GM23338 (cell line): ENCODE data around the gene ZFX. TPM values are rescaled to one million over a fixed set of nuclear protein-coding genes. Genes with fewer than 3 reads are reported as not detected.

Experiments
- ATAC-seq: fragments of 200-7000 bp; cut with Tn5 transposase; 3 replicates; pipeline ENCODE4 v1.9.1; 2020
- DNase-seq: peaks from one replicate; pipeline ENCODE4 v3.0.0-alpha.2; 2015; ENCODE audit warnings: low spot score
- H2AFZ ChIP-seq: fragments of 200-600 bp; sonication (generic); 2 replicates; pipeline ENCODE4 v1.8.0; 2016; ENCODE audit warnings: antibody characterized with exemption, mild to moderate bottlenecking, moderate library complexity
- H3F3A ChIP-seq: fragments of 200-600 bp; sonication (generic); replicated peaks from 2 replicates; pipeline ENCODE4 v1.8.0; 2017; ENCODE audit warnings: antibody characterized with exemption, mixed run types, low read depth
- H3K27ac ChIP-seq: fragments of 200-600 bp; sonication (generic); 2 replicates; pipeline ENCODE4 v1.6.1; 2016; ENCODE audit warnings: low read depth
- H3K27me3 ChIP-seq: fragments of 200-600 bp; sonication (generic); 2 replicates; pipeline ENCODE4 v1.8.0; 2016; ENCODE audit warnings: mild to moderate bottlenecking, mixed run types, moderate library complexity; ENCODE audit not compliant: insufficient read depth
- H3K36me3 ChIP-seq: fragments of 200-600 bp; sonication (generic); 2 replicates; pipeline ENCODE4 v1.8.0; 2016; ENCODE audit warnings: mild to moderate bottlenecking; ENCODE audit not compliant: insufficient read depth
- H3K4me1 ChIP-seq: fragments of 200-600 bp; sonication (generic); 2 replicates; pipeline ENCODE4 v1.8.0; 2016; ENCODE audit warnings: mild to moderate bottlenecking, moderate library complexity; ENCODE audit not compliant: insufficient read depth
- H3K4me2 ChIP-seq: fragments of 200-600 bp; sonication (generic); 2 replicates; pipeline ENCODE4 v1.7.1; 2017; ENCODE audit warnings: mixed run types
- H3K4me3 ChIP-seq: fragments of 200-600 bp; sonication (generic); 2 replicates; pipeline ENCODE4 v1.6.1; 2016; ENCODE audit warnings: mixed run types
- H3K79me2 ChIP-seq: fragments of 200-600 bp; sonication (generic); replicated peaks from 2 replicates; pipeline ENCODE4 v1.8.0; 2017; ENCODE audit warnings: mild to moderate bottlenecking; ENCODE audit not compliant: insufficient read depth
- H3K9me2 ChIP-seq: fragments of 200-600 bp; sonication (generic); 2 replicates; pipeline ENCODE4 v1.8.0; 2017; ENCODE audit not compliant: insufficient read depth
- H4K20me1 ChIP-seq: fragments of 200-600 bp; sonication (generic); replicated peaks from 2 replicates; pipeline ENCODE4 v1.8.0; 2017; ENCODE audit warnings: mild to moderate bottlenecking; ENCODE audit not compliant: insufficient read depth
- H3K27ac Mint-ChIP-seq: 2 replicates; pipeline ENCODE4 v1.8.0; 2020; ENCODE audit warnings: inconsistent platforms, mild to moderate bottlenecking, moderate library complexity, mixed read lengths
- H3K27me3 Mint-ChIP-seq: 3 replicates; pipeline ENCODE4 v1.8.0; 2022; ENCODE audit warnings: low read depth, mild to moderate bottlenecking, moderate library complexity, mixed read lengths, inconsistent platforms; ENCODE audit not compliant: insufficient read depth, poor library complexity
- H3K36me3 Mint-ChIP-seq: 3 replicates; pipeline ENCODE4 v1.8.0; 2021; ENCODE audit warnings: low read depth, mild to moderate bottlenecking, inconsistent platforms, moderate library complexity, mixed read lengths
- H3K4me1 Mint-ChIP-seq: 3 replicates; pipeline ENCODE4 v1.8.0; 2020; ENCODE audit warnings: mild to moderate bottlenecking, inconsistent platforms, mixed read lengths
- H3K4me3 Mint-ChIP-seq: 3 replicates; pipeline ENCODE4 v1.8.0; 2021; ENCODE audit warnings: moderate library complexity, mild to moderate bottlenecking, inconsistent platforms, mixed read lengths
- H3K9me3 Mint-ChIP-seq: 3 replicates; pipeline ENCODE4 v1.8.0; 2020; ENCODE audit warnings: moderate library complexity, mild to moderate bottlenecking, inconsistent platforms, mixed read lengths
- CREB1 ChIP-seq: fragments of 250-450 bp; sonication (Bioruptor Pico); IDR thresholded peaks from 2 replicates; pipeline ENCODE4 v1.5.0; 2020; ENCODE audit warnings: low read depth, mild to moderate bottlenecking, moderate library complexity
- EZH2 ChIP-seq: fragments of 200-600 bp; sonication (generic); IDR thresholded peaks from one replicate; pipeline ENCODE4 v1.8.0; 2017; ENCODE audit warnings: antibody characterized with exemption, mild to moderate bottlenecking, low read depth; ENCODE audit not compliant: unreplicated experiment
- EZH2phosphoT487 ChIP-seq: fragments of 200-600 bp; sonication (generic); IDR thresholded peaks from one replicate; pipeline ENCODE4 v1.8.1; 2018; ENCODE audit warnings: antibody characterized with exemption; ENCODE audit not compliant: unreplicated experiment
- JUNB ChIP-seq: IDR thresholded peaks from one replicate; pipeline ENCODE4 v1.6.1; 2016; ENCODE audit warnings: antibody characterized with exemption; ENCODE audit not compliant: unreplicated experiment
- NANOG ChIP-seq: IDR thresholded peaks from 2 replicates; pipeline ENCODE4 v1.6.1; 2016; ENCODE audit warnings: antibody characterized with exemption, borderline replicate concordance
- POLR2AphosphoS5 ChIP-seq: IDR thresholded peaks from 2 replicates; pipeline ENCODE4 v1.6.1; 2016; ENCODE audit warnings: antibody characterized with exemption, low read depth
- REST ChIP-seq: IDR thresholded peaks from one replicate; pipeline ENCODE4 v1.6.1; 2018; ENCODE audit warnings: antibody characterized with exemption; ENCODE audit not compliant: unreplicated experiment
- STAT1 ChIP-seq: IDR thresholded peaks from one replicate; pipeline ENCODE4 v1.6.1; 2016; ENCODE audit warnings: antibody characterized with exemption; ENCODE audit not compliant: unreplicated experiment
- ZNF114 ChIP-seq: fragments of 250-450 bp; sonication (Bioruptor Pico); IDR thresholded peaks from 2 replicates; pipeline ENCODE4 v1.5.0; 2020; ENCODE audit warnings: mild to moderate bottlenecking, moderate library complexity
- ZNF331 ChIP-seq: fragments of 250-450 bp; sonication (Bioruptor Pico); IDR thresholded peaks from 2 replicates; pipeline ENCODE4 v1.5.0; 2020; ENCODE audit warnings: low read depth, mild to moderate bottlenecking, moderate library complexity
- ZNF462 ChIP-seq: fragments of 250-450 bp; sonication (Bioruptor Pico); IDR thresholded peaks from 2 replicates; pipeline ENCODE4 v1.5.0; 2020; ENCODE audit warnings: mild to moderate bottlenecking, moderate library complexity
- polyA plus RNA-seq: library from polyadenylated mRNA; unstranded; fragments of >200 nt; fragmentation: Nextera tagmentation; extraction: Ambion mirVana; gene quantifications from 2 replicates; pipeline ENCODE4 v1.2.1, GENCODE V29; 2016
- total RNA-seq: library from RNA; depleted of rRNA; stranded (reverse); fragments of >200 nt; shearing (Covaris generic); gene quantifications from 2 replicates; pipeline ENCODE4 v1.2.3, GENCODE V29; 2014
- TF ChIP-seq, protein P1 (sequence below), 2 experiments: fragments of 200-600 bp in 1 of 2; sonication (generic) in 1 of 2; conservative IDR thresholded peaks; 2 replicates each; pipeline versions ENCODE4 v1.5.1 to v1.6.1; 2016 to 2017; ENCODE audit warnings: antibody characterized with exemption in 2 of 2, low read depth in 2 of 2, mild to moderate bottlenecking in 2 of 2, moderate library complexity in 1 of 2
- TF ChIP-seq, protein P2 (sequence below): IDR thresholded peaks from 2 replicates; pipeline ENCODE4 v1.6.1; 2016; ENCODE audit warnings: antibody characterized with exemption

The ZFX gene
- total and polyA plus RNA-seq, 2 experiments from 2014 or later = 11.0 to 15.4 TPM

GRCh38 chrX:24100713-24101112 lies 48.8 kb upstream of the ZFX start:
- peaks cover 9% of the 10 kb centered on the region for H3K4me1 Mint-ChIP-seq
- TF ChIP-seq REST (no peak), CREB1 (CRISPR knock-in tag) (no peak), ZNF114 (no peak), POLR2AphosphoS5 (no peak), ZNF331 (no peak), ZNF462 (CRISPR knock-in tag) (no peak), EZH2 (no peak), STAT1 (no peak), EZH2phosphoT487 (no peak), NANOG (no peak), JUNB (no peak)
- TF ChIP-seq, protein P1, sequence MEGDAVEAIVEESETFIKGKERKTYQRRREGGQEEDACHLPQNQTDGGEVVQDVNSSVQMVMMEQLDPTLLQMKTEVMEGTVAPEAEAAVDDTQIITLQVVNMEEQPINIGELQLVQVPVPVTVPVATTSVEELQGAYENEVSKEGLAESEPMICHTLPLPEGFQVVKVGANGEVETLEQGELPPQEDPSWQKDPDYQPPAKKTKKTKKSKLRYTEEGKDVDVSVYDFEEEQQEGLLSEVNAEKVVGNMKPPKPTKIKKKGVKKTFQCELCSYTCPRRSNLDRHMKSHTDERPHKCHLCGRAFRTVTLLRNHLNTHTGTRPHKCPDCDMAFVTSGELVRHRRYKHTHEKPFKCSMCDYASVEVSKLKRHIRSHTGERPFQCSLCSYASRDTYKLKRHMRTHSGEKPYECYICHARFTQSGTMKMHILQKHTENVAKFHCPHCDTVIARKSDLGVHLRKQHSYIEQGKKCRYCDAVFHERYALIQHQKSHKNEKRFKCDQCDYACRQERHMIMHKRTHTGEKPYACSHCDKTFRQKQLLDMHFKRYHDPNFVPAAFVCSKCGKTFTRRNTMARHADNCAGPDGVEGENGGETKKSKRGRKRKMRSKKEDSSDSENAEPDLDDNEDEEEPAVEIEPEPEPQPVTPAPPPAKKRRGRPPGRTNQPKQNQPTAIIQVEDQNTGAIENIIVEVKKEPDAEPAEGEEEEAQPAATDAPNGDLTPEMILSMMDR (conservative IDR thresholded peaks at IDR 0.05; ENCODE audit: low read depth in 2 of 2) = no peak
- TF ChIP-seq, protein P2, sequence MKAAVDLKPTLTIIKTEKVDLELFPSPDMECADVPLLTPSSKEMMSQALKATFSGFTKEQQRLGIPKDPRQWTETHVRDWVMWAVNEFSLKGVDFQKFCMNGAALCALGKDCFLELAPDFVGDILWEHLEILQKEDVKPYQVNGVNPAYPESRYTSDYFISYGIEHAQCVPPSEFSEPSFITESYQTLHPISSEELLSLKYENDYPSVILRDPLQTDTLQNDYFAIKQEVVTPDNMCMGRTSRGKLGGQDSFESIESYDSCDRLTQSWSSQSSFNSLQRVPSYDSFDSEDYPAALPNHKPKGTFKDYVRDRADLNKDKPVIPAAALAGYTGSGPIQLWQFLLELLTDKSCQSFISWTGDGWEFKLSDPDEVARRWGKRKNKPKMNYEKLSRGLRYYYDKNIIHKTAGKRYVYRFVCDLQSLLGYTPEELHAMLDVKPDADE = no peak
- Histone ChIP-seq H3K27me3 (no peaks in the 10 kb centered on the region), H3K27ac (no peak overlapping the region), H3K36me3 (no peaks in the 10 kb centered on the region), H3K79me2 (no peaks in the 10 kb centered on the region), H3K4me1 (no peaks in the 10 kb centered on the region), H3K4me3 (no peak overlapping the region), H3K9me2 (no peaks in the 10 kb centered on the region), H3K4me2 (no peak overlapping the region), H3F3A (no peaks in the 10 kb centered on the region), H4K20me1 (no peaks in the 10 kb centered on the region), H2AFZ (no peak overlapping the region)
- no peaks in the 10 kb centered on the region; the same call in 2 of the 3 replicates for H3K9me3 Mint-ChIP-seq
- ATAC-seq (no peak), DNase-seq (no peak)
- H3K4me3 Mint-ChIP-seq = no peak overlapping the region
- no peak overlapping the region for H3K27ac Mint-ChIP-seq
- no peaks in the 10 kb centered on the region for H3K27me3 Mint-ChIP-seq
- no peaks in the 10 kb centered on the region for H3K36me3 Mint-ChIP-seq
